ENCODE data around the gene CMTM7. TPM values are rescaled to one million over a fixed set of nuclear protein-coding genes. Genes with fewer than 3 reads are reported as not detected.
"Not testable (repeated sequence)": the region's sequence is repeated elsewhere in the genome, so short reads cannot be mapped to it uniquely, and the experiment has no call there.

CMTM7 gene
- total RNA-seq, 1 donor from 2014 or later = 24.6 TPM

- peaks cover 28% of the 10 kb centered on the region for H3K4me1 Mint-ChIP-seq (ENCODE audit: low read depth)
- no peak for DNase-seq (ENCODE audit: low spot score, unreplicated experiment)
- peaks cover 9% of the 10 kb centered on the region for H3K36me3 Mint-ChIP-seq (ENCODE audit: insufficient read depth)
- H3K27ac Mint-ChIP-seq = no peak overlapping the region
- H3K9me3 Mint-ChIP-seq (ENCODE audit: low read depth) = no peaks in the 10 kb centered on the region
- TF ChIP-seq CTCF (IDR thresholded peaks at IDR 0.05; ENCODE audit: unreplicated experiment) = no peak
- H3K4me3 Mint-ChIP-seq (ENCODE audit: low read depth) = no peak overlapping the region
- peaks cover 4% of the 10 kb centered on the region for H3K27me3 Mint-ChIP-seq
Observed at GRCh38 chr3:32459450-32459849, 67.8 kb downstream of the CMTM7 start.

GRCh38 chr3:32460031-32460749, 68.5 kb downstream of the CMTM7 start:
- Mint-ChIP-seq H3K27ac (no peak overlapping the region), H3K4me1 (ENCODE audit: low read depth) (peaks cover 21% of the 10 kb centered on the region), H3K4me3 (ENCODE audit: low read depth) (no peak overlapping the region), H3K36me3 (ENCODE audit: insufficient read depth) (peaks cover 9% of the 10 kb centered on the region), H3K9me3 (ENCODE audit: low read depth) (no peaks in the 10 kb centered on the region), H3K27me3 (peaks cover 5% of the 10 kb centered on the region)
- DNase-seq (ENCODE audit: low spot score, unreplicated experiment) = no peak
- no peak for TF ChIP-seq CTCF (IDR thresholded peaks at IDR 0.05; ENCODE audit: unreplicated experiment)

- peaks cover 17% of the 10 kb centered on the region for H3K4me1 Mint-ChIP-seq (ENCODE audit: low read depth)
- not testable (repeated sequence) for H3K27ac Mint-ChIP-seq; H3K36me3 Mint-ChIP-seq (ENCODE audit: insufficient read depth); H3K4me3 Mint-ChIP-seq (ENCODE audit: low read depth); H3K9me3 Mint-ChIP-seq (ENCODE audit: low read depth); DNase-seq (ENCODE audit: low spot score, unreplicated experiment)
- H3K27me3 Mint-ChIP-seq = peaks cover 13% of the 10 kb centered on the region
Observed at GRCh38 chr3:32460817-32461496, 69.3 kb downstream of the CMTM7 start.

- H3K9me3 Mint-ChIP-seq (ENCODE audit: low read depth); DNase-seq (ENCODE audit: low spot score, unreplicated experiment); H3K4me3 Mint-ChIP-seq (ENCODE audit: low read depth); H3K27ac Mint-ChIP-seq: not testable (repeated sequence)
- H3K36me3 Mint-ChIP-seq (ENCODE audit: insufficient read depth) = peaks cover 12% of the 10 kb centered on the region
- H3K4me1 Mint-ChIP-seq (ENCODE audit: low read depth) = peaks cover 14% of the 10 kb centered on the region
- peaks cover 17% of the 10 kb centered on the region for H3K27me3 Mint-ChIP-seq
Observed at GRCh38 chr3:32462191-32462986, 70.7 kb downstream of the CMTM7 start.

GRCh38 chr3:32463415-32463814, 71.8 kb downstream of the CMTM7 start:
- H3K27ac Mint-ChIP-seq; DNase-seq (ENCODE audit: low spot score, unreplicated experiment); H3K4me3 Mint-ChIP-seq (ENCODE audit: low read depth); H3K9me3 Mint-ChIP-seq (ENCODE audit: low read depth); H3K36me3 Mint-ChIP-seq (ENCODE audit: insufficient read depth): not testable (repeated sequence)
- H3K27me3 Mint-ChIP-seq = peaks cover 14% of the 10 kb centered on the region
- H3K4me1 Mint-ChIP-seq (ENCODE audit: low read depth) = peaks cover 14% of the 10 kb centered on the region

GRCh38 chr3:32464726-32465125, 73.1 kb downstream of the CMTM7 start:
- not testable (repeated sequence) for H3K27ac Mint-ChIP-seq; DNase-seq (ENCODE audit: low spot score, unreplicated experiment); H3K4me3 Mint-ChIP-seq (ENCODE audit: low read depth); H3K9me3 Mint-ChIP-seq (ENCODE audit: low read depth); H3K36me3 Mint-ChIP-seq (ENCODE audit: insufficient read depth)
- H3K4me1 Mint-ChIP-seq (ENCODE audit: low read depth) = peaks cover 12% of the 10 kb centered on the region
- H3K27me3 Mint-ChIP-seq = peaks cover 14% of the 10 kb centered on the region

GRCh38 chr3:32466808-32467207, 75.2 kb downstream of the CMTM7 start:
- not testable (repeated sequence) for DNase-seq (ENCODE audit: low spot score, unreplicated experiment); H3K4me1 Mint-ChIP-seq (ENCODE audit: low read depth); H3K27ac Mint-ChIP-seq; H3K4me3 Mint-ChIP-seq (ENCODE audit: low read depth); H3K36me3 Mint-ChIP-seq (ENCODE audit: insufficient read depth); H3K9me3 Mint-ChIP-seq (ENCODE audit: low read depth)
- peaks cover 14% of the 10 kb centered on the region for H3K27me3 Mint-ChIP-seq
